Hepatocyte (in vitro differentiated cells): ENCODE data around the gene MTCH1. TPM values are rescaled to one million over a fixed set of nuclear protein-coding genes. Genes with fewer than 3 reads are reported as not detected.

Experiments used
- DNase-seq: peaks from one replicate; pipeline ENCODE4 v3.0.0-alpha.2; 2016; ENCODE audit warnings: low spot score
- H2AFZ ChIP-seq: fragments of 200-600 bp; sonication (generic); 2 replicates; pipeline ENCODE4 v1.6.0; 2016; ENCODE audit warnings: antibody characterized with exemption, mild to moderate bottlenecking
- H3K27ac ChIP-seq: fragments of 200-600 bp; sonication (generic); 2 replicates; pipeline ENCODE4 v1.5.1; 2016; ENCODE audit warnings: mild to moderate bottlenecking
- H3K27me3 ChIP-seq: fragments of 200-600 bp; sonication (generic); 2 replicates; pipeline ENCODE4 v1.6.1; 2016
- H3K36me3 ChIP-seq: fragments of 200-600 bp; sonication (generic); replicated peaks from 2 replicates; pipeline ENCODE4 v1.5.1; 2016; ENCODE audit warnings: low read depth; ENCODE audit not compliant: insufficient read depth
- H3K4me1 ChIP-seq: fragments of 200-600 bp; sonication (generic); 2 replicates; pipeline ENCODE4 v1.5.1; 2016; ENCODE audit warnings: mild to moderate bottlenecking, moderate library complexity; ENCODE audit not compliant: insufficient read depth
- H3K4me2 ChIP-seq: fragments of 200-600 bp; sonication (generic); 2 replicates; pipeline ENCODE4 v1.6.0; 2016
- H3K4me3 ChIP-seq: fragments of 200-600 bp; sonication (generic); 2 replicates; pipeline ENCODE4 v1.5.1; 2016; ENCODE audit warnings: mild to moderate bottlenecking
- H3K79me2 ChIP-seq: fragments of 200-600 bp; sonication (generic); 2 replicates; pipeline ENCODE4 v1.6.0; 2017; ENCODE audit warnings: mild to moderate bottlenecking
- H3K9me2 ChIP-seq: fragments of 200-600 bp; sonication (generic); replicated peaks from 2 replicates; pipeline ENCODE4 v1.6.0; 2017; ENCODE audit warnings: mild to moderate bottlenecking; ENCODE audit not compliant: insufficient read depth
- H3K9me3 ChIP-seq: fragments of 200-600 bp; sonication (generic); 2 replicates; pipeline ENCODE4 v1.5.1; 2016; ENCODE audit warnings: low read depth, mild to moderate bottlenecking
- H4K20me1 ChIP-seq: fragments of 200-600 bp; sonication (generic); 2 replicates; pipeline ENCODE4 v1.6.0; 2016; ENCODE audit warnings: mild to moderate bottlenecking; ENCODE audit not compliant: insufficient read depth, poor library complexity, severe bottlenecking
- CTCF ChIP-seq: fragments of 200-600 bp; sonication (generic); IDR thresholded peaks from 2 replicates; pipeline ENCODE4 v1.5.1; 2016; ENCODE audit warnings: antibody characterized with exemption, mild to moderate bottlenecking; ENCODE audit not compliant: poor library complexity
- EZH2 ChIP-seq: fragments of 200-600 bp; sonication (generic); IDR thresholded peaks from 2 replicates; pipeline ENCODE4 v1.6.1; 2016; ENCODE audit warnings: antibody characterized with exemption, mild to moderate bottlenecking, borderline replicate concordance
- EZH2phosphoT487 ChIP-seq: fragments of 200-600 bp; sonication (generic); IDR thresholded peaks from one replicate; pipeline ENCODE4 v1.6.1; 2018; ENCODE audit warnings: antibody characterized with exemption, mild to moderate bottlenecking, low read depth, moderate library complexity; ENCODE audit not compliant: unreplicated experiment, severe bottlenecking
- WGBS: methylation state at CpG from one replicate; pipeline ENCODE4 v1.1.6; 2016; ENCODE audit warnings: low lambda C conversion rate; ENCODE audit errors: missing lambda C conversion rate; 5-methylcytosine and 5-hydroxymethylcytosine counted together
- polyA plus RNA-seq: library from polyadenylated mRNA; unstranded; fragments of >200 nt; fragmentation: Nextera tagmentation; extraction: Ambion mirVana; gene quantifications from 2 replicates; pipeline ENCODE4 v1.2.1, GENCODE V29; 2016
- total RNA-seq: library from RNA; depleted of rRNA; stranded (reverse); fragments of >200 nt; gene quantifications from 2 replicates; pipeline ENCODE4 v1.2.3, GENCODE V29; 2014

The MTCH1 gene
- total and polyA plus RNA-seq, 2 experiments from 2014 or later: 203 to 395 TPM

GRCh38 chr6:37018198-37019064, 32.4 kb upstream of the MTCH1 start:
- H3K36me3 ChIP-seq: no peaks in the 10 kb centered on the region
- peak overlapping the region; percentile 25 for H3K27ac ChIP-seq
- H3K27me3 ChIP-seq: no peaks in the 10 kb centered on the region
- no peaks in the 10 kb centered on the region for H3K9me2 ChIP-seq
- H3K4me2 ChIP-seq: peak overlapping the region; percentile 22
- no peaks in the 10 kb centered on the region for H3K79me2 ChIP-seq
- TF ChIP-seq EZH2phosphoT487 (no peak), EZH2 (no peak), CTCF (peak; percentile 83)
- peaks cover 5% of the 10 kb centered on the region for H3K4me1 ChIP-seq
- peak overlapping the region; percentile 53 for H2AFZ ChIP-seq
- H3K4me3 ChIP-seq: no peak overlapping the region
- WGBS: 12% methylated on average over 8 of the region's 8 CpGs
- DNase-seq: peak; percentile 93
- H4K20me1 ChIP-seq: no peaks in the 10 kb centered on the region
- no peaks in the 10 kb centered on the region for H3K9me3 ChIP-seq

- no peak for DNase-seq
- Histone ChIP-seq H3K27ac (peak overlapping the region; percentile 25), H3K9me3 (no peaks in the 10 kb centered on the region), H3K27me3 (no peaks in the 10 kb centered on the region), H3K4me1 (peaks cover 5% of the 10 kb centered on the region), H3K4me3 (no peak overlapping the region), H3K36me3 (no peaks in the 10 kb centered on the region), H3K9me2 (no peaks in the 10 kb centered on the region), H2AFZ (peak overlapping the region; percentile 53), H3K4me2 (peak overlapping the region; percentile 22), H4K20me1 (no peaks in the 10 kb centered on the region), H3K79me2 (no peaks in the 10 kb centered on the region)
- WGBS: 58% methylated on average over 5 of the region's 5 CpGs
- no peak for TF ChIP-seq EZH2
- no peak for TF ChIP-seq EZH2phosphoT487
- no peak for TF ChIP-seq CTCF
These were observed 31.7 kb upstream of the MTCH1 start for GRCh38 chr6:37017606-37018197.

GRCh38 chr6:37016995-37017394, 31.0 kb upstream of the MTCH1 start:
- no peak for TF ChIP-seq EZH2
- TF ChIP-seq CTCF: no peak
- no peak for TF ChIP-seq EZH2phosphoT487
- Histone ChIP-seq H3K9me3 (no peaks in the 10 kb centered on the region), H3K9me2 (no peaks in the 10 kb centered on the region), H3K79me2 (no peaks in the 10 kb centered on the region), H3K27ac (no peak overlapping the region), H3K4me2 (no peak overlapping the region), H3K4me3 (no peak overlapping the region), H3K4me1 (peaks cover 5% of the 10 kb centered on the region), H2AFZ (no peak overlapping the region), H3K36me3 (no peaks in the 10 kb centered on the region), H3K27me3 (no peaks in the 10 kb centered on the region), H4K20me1 (no peaks in the 10 kb centered on the region)
- no peak for DNase-seq
- 88% methylated on average over 3 of the region's 3 CpGs for WGBS
